ENCODE measurements around the gene NDUFV2.
"Not testable (repeated sequence)": the region's sequence is repeated elsewhere in the genome, so short reads cannot be mapped to it uniquely, and the experiment has no call there.

The NDUFV2 gene

GRCh38 chr18:9092665-9093064 is 9.8 kb upstream of the NDUFV2 start:
- no peak for DNase-seq

GRCh38 chr18:9093109-9093508 is 9.4 kb upstream of the NDUFV2 start:
- DNase-seq = not testable (repeated sequence)

- no peak for DNase-seq
These were observed 7.9 kb upstream of the NDUFV2 start for GRCh38 chr18:9094307-9095226.

- no peak for DNase-seq
These were observed 7.0 kb upstream of the NDUFV2 start for GRCh38 chr18:9095297-9096006.

GRCh38 chr18:9096007-9096371 is 6.5 kb upstream of the NDUFV2 start:
- no peak for DNase-seq

- DNase-seq = no peak
These were observed 5.8 kb upstream of the NDUFV2 start for GRCh38 chr18:9096685-9097084.

- no peak for DNase-seq
These were observed 5.2 kb upstream of the NDUFV2 start for GRCh38 chr18:9097349-9097748.

GRCh38 chr18:9100796-9101195 is 1.7 kb upstream of the NDUFV2 start:
- no peak for DNase-seq

- no peak for DNase-seq
These were observed 580 bp upstream of the NDUFV2 start for GRCh38 chr18:9101730-9102507.

GRCh38 chr18:9103376-9103873 is 926 bp downstream of the NDUFV2 start:
- no peak for DNase-seq

GRCh38 chr18:9104244-9104901 is 1.9 kb downstream of the NDUFV2 start:
- DNase-seq = no peak

- no peak for DNase-seq
These were observed 2.9 kb downstream of the NDUFV2 start for GRCh38 chr18:9105420-9105819.

- no peak for DNase-seq
These were observed 3.6 kb downstream of the NDUFV2 start for GRCh38 chr18:9106094-9106493.

GRCh38 chr18:9106800-9107584 is 4.5 kb downstream of the NDUFV2 start:
- no peak for DNase-seq

- DNase-seq = no peak
These were observed 6.4 kb downstream of the NDUFV2 start for GRCh38 chr18:9108911-9109310.

- no peak for DNase-seq
These were observed 7.0 kb downstream of the NDUFV2 start for GRCh38 chr18:9109523-9109922.

GRCh38 chr18:9113468-9114149 is 11.1 kb downstream of the NDUFV2 start:
- DNase-seq = no peak

GRCh38 chr18:9115984-9116383 is 13.5 kb downstream of the NDUFV2 start:
- no peak for DNase-seq

GRCh38 chr18:9117980-9118841 is 15.7 kb downstream of the NDUFV2 start:
- DNase-seq = no peak

GRCh38 chr18:9120796-9121195 is 18.3 kb downstream of the NDUFV2 start:
- DNase-seq = no peak

Data from NCI-H1436 treated with DMSO at 0.1 percent for 48 hours (cell line).